ENCODE results near the gene ABCF2.

- TF ChIP-seq MXI1 (IDR thresholded peaks at IDR 0.05; ENCODE audit: low read depth, low read length) (no peak), TAF1 (IDR thresholded peaks at IDR 0.05; ENCODE audit: borderline replicate concordance, low read depth, low read length) (no peak), RXRA (IDR thresholded peaks at IDR 0.05; ENCODE audit: borderline replicate concordance, low read depth) (no peak)
- TF ChIP-seq, protein P1, sequence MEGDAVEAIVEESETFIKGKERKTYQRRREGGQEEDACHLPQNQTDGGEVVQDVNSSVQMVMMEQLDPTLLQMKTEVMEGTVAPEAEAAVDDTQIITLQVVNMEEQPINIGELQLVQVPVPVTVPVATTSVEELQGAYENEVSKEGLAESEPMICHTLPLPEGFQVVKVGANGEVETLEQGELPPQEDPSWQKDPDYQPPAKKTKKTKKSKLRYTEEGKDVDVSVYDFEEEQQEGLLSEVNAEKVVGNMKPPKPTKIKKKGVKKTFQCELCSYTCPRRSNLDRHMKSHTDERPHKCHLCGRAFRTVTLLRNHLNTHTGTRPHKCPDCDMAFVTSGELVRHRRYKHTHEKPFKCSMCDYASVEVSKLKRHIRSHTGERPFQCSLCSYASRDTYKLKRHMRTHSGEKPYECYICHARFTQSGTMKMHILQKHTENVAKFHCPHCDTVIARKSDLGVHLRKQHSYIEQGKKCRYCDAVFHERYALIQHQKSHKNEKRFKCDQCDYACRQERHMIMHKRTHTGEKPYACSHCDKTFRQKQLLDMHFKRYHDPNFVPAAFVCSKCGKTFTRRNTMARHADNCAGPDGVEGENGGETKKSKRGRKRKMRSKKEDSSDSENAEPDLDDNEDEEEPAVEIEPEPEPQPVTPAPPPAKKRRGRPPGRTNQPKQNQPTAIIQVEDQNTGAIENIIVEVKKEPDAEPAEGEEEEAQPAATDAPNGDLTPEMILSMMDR (IDR thresholded peaks at IDR 0.05) = no peak
- TF ChIP-seq, protein P2, sequence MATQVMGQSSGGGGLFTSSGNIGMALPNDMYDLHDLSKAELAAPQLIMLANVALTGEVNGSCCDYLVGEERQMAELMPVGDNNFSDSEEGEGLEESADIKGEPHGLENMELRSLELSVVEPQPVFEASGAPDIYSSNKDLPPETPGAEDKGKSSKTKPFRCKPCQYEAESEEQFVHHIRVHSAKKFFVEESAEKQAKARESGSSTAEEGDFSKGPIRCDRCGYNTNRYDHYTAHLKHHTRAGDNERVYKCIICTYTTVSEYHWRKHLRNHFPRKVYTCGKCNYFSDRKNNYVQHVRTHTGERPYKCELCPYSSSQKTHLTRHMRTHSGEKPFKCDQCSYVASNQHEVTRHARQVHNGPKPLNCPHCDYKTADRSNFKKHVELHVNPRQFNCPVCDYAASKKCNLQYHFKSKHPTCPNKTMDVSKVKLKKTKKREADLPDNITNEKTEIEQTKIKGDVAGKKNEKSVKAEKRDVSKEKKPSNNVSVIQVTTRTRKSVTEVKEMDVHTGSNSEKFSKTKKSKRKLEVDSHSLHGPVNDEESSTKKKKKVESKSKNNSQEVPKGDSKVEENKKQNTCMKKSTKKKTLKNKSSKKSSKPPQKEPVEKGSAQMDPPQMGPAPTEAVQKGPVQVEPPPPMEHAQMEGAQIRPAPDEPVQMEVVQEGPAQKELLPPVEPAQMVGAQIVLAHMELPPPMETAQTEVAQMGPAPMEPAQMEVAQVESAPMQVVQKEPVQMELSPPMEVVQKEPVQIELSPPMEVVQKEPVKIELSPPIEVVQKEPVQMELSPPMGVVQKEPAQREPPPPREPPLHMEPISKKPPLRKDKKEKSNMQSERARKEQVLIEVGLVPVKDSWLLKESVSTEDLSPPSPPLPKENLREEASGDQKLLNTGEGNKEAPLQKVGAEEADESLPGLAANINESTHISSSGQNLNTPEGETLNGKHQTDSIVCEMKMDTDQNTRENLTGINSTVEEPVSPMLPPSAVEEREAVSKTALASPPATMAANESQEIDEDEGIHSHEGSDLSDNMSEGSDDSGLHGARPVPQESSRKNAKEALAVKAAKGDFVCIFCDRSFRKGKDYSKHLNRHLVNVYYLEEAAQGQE (IDR thresholded peaks at IDR 0.05; ENCODE audit: low read depth, low read length) = no peak
These were observed 19.3 kb upstream of the ABCF2 start for GRCh38 chr7:151246102-151246850.

Data from SK-N-SH (cell line).